ENCODE results near the gene ITIH4.

ITIH4 gene

DNA sequence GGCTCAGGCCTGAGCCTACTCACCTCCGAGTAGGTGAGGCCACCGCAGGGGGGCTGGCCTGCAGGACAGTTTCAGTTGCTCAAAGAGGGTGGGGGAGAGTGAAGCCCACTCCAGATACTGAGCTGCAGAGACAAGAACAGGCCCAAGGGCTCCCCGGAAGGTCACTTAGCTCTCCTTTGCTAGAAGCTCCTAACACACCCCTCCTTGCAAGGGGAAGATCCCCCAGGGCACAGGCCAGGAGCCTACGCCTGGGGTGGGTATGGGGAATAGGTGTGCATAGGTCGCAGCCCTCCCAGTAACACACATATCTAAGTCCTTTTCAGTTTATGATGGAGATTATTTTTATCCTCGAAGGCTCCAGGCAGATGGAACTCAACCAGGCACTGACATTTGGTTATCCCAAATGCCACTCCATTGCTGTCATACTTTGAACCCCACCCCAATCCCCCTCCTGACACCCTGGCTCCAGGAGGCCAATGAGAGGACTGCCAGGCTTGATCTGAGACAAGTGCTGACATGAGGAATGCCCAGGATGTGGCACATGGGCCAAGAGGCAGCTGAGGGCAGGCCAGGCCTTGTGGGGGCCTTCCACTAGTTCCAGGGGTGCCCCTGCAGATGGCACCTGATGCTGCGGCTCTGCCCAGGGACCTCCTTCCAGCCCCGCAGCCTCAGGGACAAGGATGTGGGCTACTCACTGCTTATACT lies 5.4 kb upstream of the ITIH4 start:
- Mint-ChIP-seq H3K4me1 (ENCODE audit: low read depth in 2 of 2) (peaks cover 35 to 51% of the 10 kb centered on the region in 2 donors), H3K4me3 (no peak overlapping the region), H3K36me3 (ENCODE audit: insufficient read depth) (peaks cover 15% of the 10 kb centered on the region), H3K9me3 (no peaks in the 10 kb centered on the region), H3K27ac (peak overlapping the region in 1 of 2 donors; percentile 63), H3K27me3 (no peaks in the 10 kb centered on the region)
- no peak for ATAC-seq (replicated peaks)
- no peak for DNase-seq

DNA sequence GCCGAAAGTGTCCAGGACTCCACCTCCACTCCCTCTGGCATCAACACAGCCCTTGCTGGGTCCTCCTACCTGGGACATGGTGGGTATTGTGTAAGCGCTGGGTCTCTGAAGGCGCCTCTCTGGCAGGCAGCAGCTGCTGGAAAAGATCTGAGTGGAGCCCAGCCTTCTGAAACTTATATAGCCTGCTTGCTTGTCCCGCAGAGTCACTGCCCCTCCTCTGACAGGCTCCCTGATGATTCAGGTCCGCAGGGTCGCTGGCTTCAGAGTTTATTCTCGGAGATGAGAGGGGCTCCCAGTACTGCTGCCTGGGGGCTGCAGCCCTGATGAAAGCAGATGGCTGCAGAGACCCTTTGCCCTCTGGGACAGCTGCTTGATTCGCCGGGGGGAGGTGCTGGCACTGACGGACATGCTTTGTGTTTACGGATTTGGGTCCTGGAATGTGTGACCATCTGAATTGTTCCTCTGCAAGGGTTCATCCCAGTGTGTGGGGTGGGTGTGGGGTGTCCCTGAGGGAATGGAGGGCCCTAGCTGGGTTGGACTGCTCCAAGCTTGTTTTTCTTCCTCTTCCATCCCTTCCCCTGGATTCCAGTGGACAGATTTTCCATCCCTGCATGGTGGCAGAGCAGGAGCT lies 4.5 kb upstream of the ITIH4 start, which contains the start of gene MUSTN1:
Gene MUSTN1, minus strand, starts transcription at position 149 of the 631 bp plus-strand sequence. Its CDS starts 71 bp downstream, at position 78.
- Mint-ChIP-seq H3K9me3 (no peaks in the 10 kb centered on the region), H3K27ac (peak within 1 kb of the TSS in 1 of 2 donors; percentile 68), H3K27me3 (no peaks in the 10 kb centered on the region), H3K4me1 (ENCODE audit: low read depth in 2 of 2) (peaks cover 31 to 47% of the 10 kb centered on the region in 2 donors), H3K4me3 (no peak within 1 kb of the TSS), H3K36me3 (ENCODE audit: insufficient read depth) (peaks cover 11% of the 10 kb centered on the region)
- DNase-seq (no peak), ATAC-seq (replicated peaks) (no peak)

DNA sequence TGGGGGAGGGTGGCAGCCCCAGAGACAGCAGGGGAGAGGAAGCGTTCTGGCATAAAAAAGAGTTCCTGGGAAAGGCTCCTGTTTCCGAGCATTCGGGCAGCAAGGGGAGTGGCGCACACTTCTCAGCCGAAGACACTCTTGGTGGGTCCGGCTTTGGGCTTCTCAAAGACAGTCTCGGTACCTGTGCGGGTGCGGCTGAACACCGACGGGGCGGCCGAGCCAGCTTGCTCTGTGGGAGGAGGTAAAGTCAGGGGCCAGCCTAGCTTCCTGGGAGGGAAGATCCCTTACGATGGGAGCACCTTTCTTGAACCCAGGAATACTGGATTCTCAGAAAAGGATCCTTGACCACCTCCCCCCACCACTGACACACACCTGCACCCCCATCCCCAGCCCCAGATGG lies 2.7 kb upstream of the ITIH4 start:
- DNase-seq (no peak), ATAC-seq (replicated peaks) (no peak)
- Mint-ChIP-seq H3K4me1 (ENCODE audit: low read depth in 2 of 2) (peaks cover 15 to 30% of the 10 kb centered on the region in 2 donors), H3K27me3 (no peaks in the 10 kb centered on the region), H3K4me3 (no peak overlapping the region), H3K27ac (no peak overlapping the region), H3K36me3 (ENCODE audit: insufficient read depth) (peaks cover 11% of the 10 kb centered on the region), H3K9me3 (no peaks in the 10 kb centered on the region)

DNA sequence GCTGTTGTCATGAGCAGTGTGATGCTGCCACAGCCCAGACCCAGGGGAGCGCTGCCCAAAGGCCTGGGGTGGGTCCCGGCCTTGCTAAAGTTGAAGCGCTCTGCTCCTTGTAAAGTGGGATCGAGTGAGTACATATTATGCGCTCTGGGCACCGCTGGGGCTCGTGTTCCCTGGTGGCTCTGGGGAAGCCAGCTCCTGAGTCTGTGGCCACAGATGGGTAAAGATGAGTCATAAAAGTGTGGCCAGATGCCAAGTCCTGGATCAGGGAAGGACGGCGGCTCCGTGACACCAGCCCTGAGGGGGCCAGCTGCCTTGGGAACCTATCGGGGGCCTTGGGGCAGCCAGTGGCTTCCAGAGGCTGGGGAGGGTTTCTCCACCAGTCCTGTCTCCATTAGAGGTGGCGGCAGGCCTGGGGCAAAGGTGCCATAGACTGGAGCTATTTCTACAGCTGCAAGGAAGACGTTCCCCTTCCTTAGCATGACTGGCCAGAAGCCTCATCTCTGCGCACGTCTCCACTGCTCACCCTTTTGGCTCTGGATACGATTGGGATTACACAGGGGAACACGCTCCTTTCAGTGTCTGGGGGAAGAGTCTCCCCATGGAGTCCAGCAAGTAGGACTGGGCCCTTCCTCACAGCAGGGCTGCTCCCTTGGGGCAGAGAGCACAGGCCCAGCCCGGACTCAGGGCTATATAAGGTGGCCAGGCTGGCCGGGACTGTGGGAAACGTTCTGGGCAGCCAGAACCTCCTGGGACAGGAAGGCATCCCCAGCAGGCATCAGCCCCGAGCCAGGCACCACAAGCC lies 1.2 kb upstream of the ITIH4 start:
- ATAC-seq (replicated peaks) (no peak), DNase-seq (no peak)
- Mint-ChIP-seq H3K9me3 (no peaks in the 10 kb centered on the region), H3K36me3 (ENCODE audit: insufficient read depth) (peaks cover 8% of the 10 kb centered on the region), H3K27ac (peak overlapping the region; percentile 27 to 39), H3K4me3 (no peak overlapping the region), H3K27me3 (no peaks in the 10 kb centered on the region), H3K4me1 (ENCODE audit: low read depth in 2 of 2) (peaks cover 2 to 16% of the 10 kb centered on the region in 2 donors)

DNA sequence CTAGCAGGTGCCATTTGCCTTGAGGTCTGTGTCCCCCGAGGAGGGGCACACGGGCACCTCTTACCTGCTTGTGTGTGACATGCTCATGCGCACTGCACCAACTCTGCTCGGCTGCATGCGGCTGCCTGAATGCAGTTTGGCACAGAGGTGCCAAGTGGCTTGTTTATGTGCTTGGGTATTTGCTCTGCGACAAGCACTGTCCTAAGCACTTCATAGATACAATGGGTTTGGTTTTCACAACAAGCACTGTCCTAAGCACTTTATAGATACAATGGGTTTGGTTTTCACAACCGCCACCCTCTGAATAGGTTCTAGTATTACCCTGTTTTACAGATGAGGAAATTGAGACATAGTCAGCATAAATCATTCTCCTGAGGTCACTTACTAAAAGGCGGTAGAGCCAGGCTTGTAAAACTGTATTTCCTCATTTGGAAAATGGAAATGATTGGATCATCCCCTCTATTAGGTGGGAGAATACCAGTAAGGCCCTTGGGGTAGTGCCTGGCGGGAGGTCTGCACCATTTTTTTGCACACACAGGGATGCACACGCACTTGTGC lies 487 bp downstream of the ITIH4 start:
- ATAC-seq (replicated peaks), result no peak
- no peaks in the 10 kb centered on the region for H3K27me3 Mint-ChIP-seq
- H3K9me3 Mint-ChIP-seq, result no peaks in the 10 kb centered on the region
- peaks cover 8% of the 10 kb centered on the region for H3K36me3 Mint-ChIP-seq (ENCODE audit: insufficient read depth)
- H3K4me3 Mint-ChIP-seq, result no peak overlapping the region
- H3K4me1 Mint-ChIP-seq (ENCODE audit: low read depth in 2 of 2), result peaks cover 0 to 7% of the 10 kb centered on the region in 2 donors
- no peak for DNase-seq
- no peak overlapping the region for H3K27ac Mint-ChIP-seq

DNA sequence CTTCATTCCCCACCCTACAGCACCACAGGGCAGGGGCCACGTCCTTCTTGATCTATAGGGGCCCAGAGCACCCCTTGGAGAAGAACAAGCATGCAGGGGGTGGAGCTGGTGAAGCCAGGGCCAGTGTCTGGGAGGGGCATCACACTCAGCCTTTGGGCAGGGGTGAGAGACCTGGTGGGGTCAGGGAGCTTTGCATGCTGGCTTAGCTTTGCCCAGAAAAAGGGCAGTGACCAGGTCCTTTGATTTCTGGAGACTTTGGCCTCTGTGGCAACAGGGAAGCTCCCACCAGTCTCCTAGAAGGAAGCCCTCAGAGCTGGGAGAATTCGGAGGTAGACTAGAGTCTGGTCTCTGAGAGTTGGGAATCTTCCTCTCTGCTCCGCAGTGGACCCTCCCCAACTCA lies 990 bp downstream of the ITIH4 start:
- H3K27me3 Mint-ChIP-seq, result no peaks in the 10 kb centered on the region

DNA sequence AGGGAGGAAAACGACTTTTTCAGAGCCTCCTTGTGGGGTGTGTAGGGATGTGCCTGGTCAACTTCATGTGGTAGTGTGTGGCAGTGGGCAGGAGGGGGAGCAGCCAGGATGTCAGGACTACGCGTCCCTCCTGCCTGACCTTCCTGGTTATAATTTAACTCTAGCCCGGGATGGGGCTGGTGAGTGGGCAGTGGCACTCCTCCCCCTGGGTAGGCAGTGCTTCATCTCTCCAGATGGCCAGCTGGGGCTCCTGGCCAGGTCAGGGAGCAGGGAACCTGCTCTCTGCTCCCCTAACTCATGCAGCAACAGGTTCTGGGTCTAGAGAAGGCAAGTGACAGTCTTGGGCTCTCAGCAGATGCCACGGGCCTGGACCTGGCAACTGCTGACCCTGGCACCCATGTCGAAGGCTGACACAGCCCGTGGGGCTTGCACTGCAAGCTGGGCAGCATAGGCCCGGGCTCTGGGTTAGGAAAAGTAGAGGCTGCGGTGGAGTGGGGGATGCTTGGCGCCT lies 2.6 kb downstream of the ITIH4 start:
- Mint-ChIP-seq H3K4me1 (ENCODE audit: low read depth in 2 of 2) (peaks cover 0 to 7% of the 10 kb centered on the region in 2 donors), H3K4me3 (no peak overlapping the region), H3K27ac (no peak overlapping the region), H3K27me3 (no peaks in the 10 kb centered on the region), H3K9me3 (no peaks in the 10 kb centered on the region), H3K36me3 (ENCODE audit: insufficient read depth) (peaks cover 3% of the 10 kb centered on the region)
- ATAC-seq (replicated peaks), result no peak
- no peak for DNase-seq

More for the DNA sequence above, 990 bp downstream of the ITIH4 start:
- no peak overlapping the region for H3K4me3 Mint-ChIP-seq
- peaks cover 8% of the 10 kb centered on the region for H3K36me3 Mint-ChIP-seq (ENCODE audit: insufficient read depth)
- H3K27ac Mint-ChIP-seq, result no peak overlapping the region
- H3K9me3 Mint-ChIP-seq, result no peaks in the 10 kb centered on the region
- ATAC-seq (replicated peaks), result no peak
- H3K4me1 Mint-ChIP-seq (ENCODE audit: low read depth in 2 of 2), result peaks cover 0 to 7% of the 10 kb centered on the region in 2 donors
- no peak for DNase-seq

DNA sequence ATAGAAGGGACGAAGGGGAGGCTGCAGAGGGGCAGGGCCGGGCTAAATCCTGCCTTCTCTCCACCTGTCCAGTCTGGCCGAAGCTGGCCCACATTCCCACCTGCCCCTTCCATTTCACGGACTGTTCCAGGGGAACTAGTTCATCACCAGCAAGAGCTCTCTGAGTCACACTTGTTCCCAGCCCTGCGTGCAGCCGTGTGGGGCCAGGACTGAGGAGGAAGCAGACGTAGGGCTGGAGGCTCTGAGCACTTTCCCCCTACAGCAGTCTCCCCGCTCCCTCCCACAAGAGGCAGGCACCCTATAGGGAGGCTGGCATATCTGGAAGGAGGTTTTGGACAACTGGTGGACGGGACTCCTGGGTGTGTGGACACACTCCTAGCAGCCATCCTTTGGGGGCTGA lies 3.0 kb downstream of the ITIH4 start:
- Mint-ChIP-seq H3K4me3 (no peak overlapping the region), H3K27me3 (no peaks in the 10 kb centered on the region), H3K9me3 (no peaks in the 10 kb centered on the region), H3K36me3 (ENCODE audit: insufficient read depth) (peaks cover 3% of the 10 kb centered on the region), H3K27ac (no peak overlapping the region), H3K4me1 (ENCODE audit: low read depth in 2 of 2) (peaks cover 0 to 7% of the 10 kb centered on the region in 2 donors)
- ATAC-seq (replicated peaks) (no peak), DNase-seq (no peak)

DNA sequence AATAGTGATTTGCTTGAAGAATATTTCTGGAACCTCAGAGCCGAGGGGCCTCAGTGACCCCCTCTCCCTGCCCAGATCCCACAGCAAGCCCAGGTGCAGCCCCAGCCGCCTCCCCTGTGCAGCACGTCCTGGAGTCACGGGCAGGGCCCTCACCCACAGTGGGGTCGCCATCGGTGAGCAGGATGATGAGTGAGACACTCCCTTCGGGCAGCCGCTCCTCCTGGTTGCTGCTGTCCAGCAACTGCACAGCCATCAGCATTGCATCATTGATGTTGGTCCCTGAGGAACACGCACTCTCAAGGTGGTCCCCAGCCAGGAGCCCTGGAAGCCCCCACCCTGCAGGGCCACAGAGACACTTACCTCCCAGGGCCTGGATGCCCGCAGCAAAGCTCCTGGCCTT lies 6.4 kb downstream of the ITIH4 start:
- H3K4me3 Mint-ChIP-seq, result no peak overlapping the region
- H3K36me3 Mint-ChIP-seq (ENCODE audit: insufficient read depth), result no peaks in the 10 kb centered on the region
- H3K9me3 Mint-ChIP-seq, result no peaks in the 10 kb centered on the region
- H3K27ac Mint-ChIP-seq, result no peak overlapping the region
- DNase-seq (no peak), ATAC-seq (replicated peaks) (no peak)
- no peaks in the 10 kb centered on the region for H3K4me1 Mint-ChIP-seq (ENCODE audit: low read depth in 2 of 2)
- no peaks in the 10 kb centered on the region for H3K27me3 Mint-ChIP-seq

DNA sequence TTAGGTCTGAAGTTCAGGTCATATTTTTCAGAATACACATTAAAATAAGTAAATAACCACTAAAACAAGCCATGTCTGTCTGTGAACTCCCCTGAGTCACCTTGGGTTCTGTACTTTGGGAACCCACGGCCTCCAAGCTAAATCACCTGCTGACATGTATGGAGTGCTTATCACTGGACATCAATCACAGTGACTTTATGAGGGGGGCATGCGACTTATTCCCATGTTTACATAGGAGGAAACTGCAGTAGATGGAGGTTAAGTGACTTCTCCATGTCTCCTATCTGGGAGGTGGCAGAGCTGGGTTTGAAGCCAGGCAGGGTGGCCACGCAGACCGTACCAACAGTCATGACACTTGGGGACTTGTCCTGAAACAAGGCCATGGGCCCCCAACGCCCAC lies 8.1 kb downstream of the ITIH4 start:
- Mint-ChIP-seq H3K9me3 (no peaks in the 10 kb centered on the region), H3K4me1 (ENCODE audit: low read depth in 2 of 2) (no peaks in the 10 kb centered on the region), H3K4me3 (no peak overlapping the region), H3K27me3 (no peaks in the 10 kb centered on the region), H3K27ac (no peak overlapping the region), H3K36me3 (ENCODE audit: insufficient read depth) (no peaks in the 10 kb centered on the region)
- DNase-seq (no peak), ATAC-seq (replicated peaks) (no peak)

DNA sequence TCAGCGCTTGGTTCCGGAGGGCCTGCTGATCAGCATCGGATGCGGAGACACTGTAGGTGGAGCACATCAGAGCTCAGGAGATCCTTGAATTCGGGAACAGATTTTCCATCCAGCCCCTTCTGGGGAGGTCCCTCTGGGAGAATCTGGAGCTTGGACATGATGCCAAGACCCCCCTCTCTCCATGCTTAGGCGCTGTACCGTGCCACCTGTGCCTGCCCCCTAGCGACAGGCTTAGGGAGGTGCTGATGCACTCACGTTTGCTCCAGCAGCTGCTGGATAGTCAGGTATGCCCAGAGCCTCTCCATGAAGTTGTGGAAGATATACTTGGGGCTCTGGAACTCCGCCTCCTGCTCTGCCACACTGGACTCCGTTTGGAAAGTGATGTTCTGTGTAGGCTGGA lies 9.7 kb downstream of the ITIH4 start:
- no peaks in the 10 kb centered on the region for H3K27me3 Mint-ChIP-seq
- H3K9me3 Mint-ChIP-seq, result no peaks in the 10 kb centered on the region
- no peaks in the 10 kb centered on the region for H3K4me1 Mint-ChIP-seq (ENCODE audit: low read depth in 2 of 2)
- no peak for DNase-seq
- H3K36me3 Mint-ChIP-seq (ENCODE audit: insufficient read depth), result no peaks in the 10 kb centered on the region
- H3K4me3 Mint-ChIP-seq, result no peak overlapping the region
- no peak overlapping the region for H3K27ac Mint-ChIP-seq
- no peak for ATAC-seq (replicated peaks)

DNA sequence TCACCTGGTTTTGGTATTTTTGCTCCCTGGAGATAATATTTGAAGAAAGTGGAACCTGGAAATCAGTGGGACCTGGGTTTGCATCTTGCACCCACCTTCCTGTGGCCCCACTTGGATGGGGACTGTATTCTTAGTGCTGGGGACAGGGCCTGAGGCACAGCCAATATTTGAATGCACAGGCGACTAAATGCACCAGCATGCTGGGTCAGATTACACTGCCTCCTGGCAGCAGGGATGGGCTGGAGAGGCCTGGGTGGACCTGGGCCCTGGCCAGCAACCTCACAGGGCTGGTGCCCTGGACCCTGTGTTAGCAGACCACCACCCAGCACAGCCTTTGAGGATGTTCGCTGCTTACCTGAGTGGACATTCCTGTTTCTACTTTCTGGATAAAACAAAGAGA lies 10.5 kb downstream of the ITIH4 start:
- no peaks in the 10 kb centered on the region for H3K36me3 Mint-ChIP-seq (ENCODE audit: insufficient read depth)
- H3K4me3 Mint-ChIP-seq, result no peak overlapping the region
- H3K27ac Mint-ChIP-seq, result peak overlapping the region; percentile 19 to 72
- DNase-seq (no peak), ATAC-seq (replicated peaks) (no peak)
- H3K9me3 Mint-ChIP-seq, result no peaks in the 10 kb centered on the region
- H3K27me3 Mint-ChIP-seq, result no peaks in the 10 kb centered on the region
- H3K4me1 Mint-ChIP-seq (ENCODE audit: low read depth in 2 of 2), result no peaks in the 10 kb centered on the region

DNA sequence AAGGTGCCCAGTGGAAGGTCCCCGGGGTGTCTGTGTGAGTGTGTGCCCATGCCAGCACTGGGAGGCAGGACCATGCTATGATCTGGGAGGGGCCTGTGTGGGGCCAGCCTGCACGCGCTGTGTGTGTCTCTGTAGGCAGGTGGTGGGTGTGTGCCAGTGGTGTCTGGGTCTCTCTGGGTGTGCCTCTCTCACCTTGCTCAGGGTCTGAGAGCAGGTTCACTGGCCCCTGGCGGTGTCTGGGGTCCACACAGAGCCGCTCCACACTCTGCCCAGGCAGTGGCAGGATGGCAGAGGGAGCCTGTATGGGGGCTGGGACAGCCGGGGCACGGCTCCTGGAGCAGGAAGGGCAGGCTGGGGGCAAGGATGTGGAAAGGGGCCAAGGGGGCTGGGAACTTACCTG lies 12.6 kb downstream of the ITIH4 start:
- ATAC-seq (replicated peaks) (no peak), DNase-seq (no peak)
- Mint-ChIP-seq H3K27ac (peak overlapping the region; percentile 58 to 67), H3K9me3 (no peaks in the 10 kb centered on the region), H3K27me3 (no peaks in the 10 kb centered on the region), H3K4me1 (ENCODE audit: low read depth in 2 of 2) (no peaks in the 10 kb centered on the region), H3K36me3 (ENCODE audit: insufficient read depth) (no peaks in the 10 kb centered on the region), H3K4me3 (no peak overlapping the region)
